Upper lobe of left lung (tissue), 4 donors: ENCODE measurements around the gene TMCC3.

Source experiments
- CTCF ChIP-seq, 6 experiments: fragments of 450-650 bp in 4 of 6; fragments of 200-600 bp in 2 of 6; sonication (generic) in 2 of 6; IDR thresholded peaks; one replicate each; pipeline ENCODE4 v1.5.1; 2016 to 2019; ENCODE audit warnings: antibody characterized with exemption in 6 of 6
- POLR2A ChIP-seq, 4 donors: fragments of 450-650 bp; IDR thresholded peaks; one replicate each; pipeline ENCODE4 v1.5.1; 2016 to 2017; ENCODE audit warnings: antibody characterized with exemption in 4 of 4, mild to moderate bottlenecking in 2 of 4

GRCh38 chr12:94679554-94680195, 29.3 kb upstream of the TMCC3 start:
- TF ChIP-seq CTCF (IDR thresholded peaks at IDR 0.05) (no peak), POLR2A (IDR thresholded peaks at IDR 0.05) (no peak)
